ENCODE data around the gene TNFSF15. TPM values are rescaled to one million over a fixed set of nuclear protein-coding genes. Genes with fewer than 3 reads are reported as not detected.

Gene TNFSF15
- total and polyA plus RNA-seq, 2 of the 4 experiments (the other 2 are of a cell fraction): 0.03 to 0.18 TPM

DNA sequence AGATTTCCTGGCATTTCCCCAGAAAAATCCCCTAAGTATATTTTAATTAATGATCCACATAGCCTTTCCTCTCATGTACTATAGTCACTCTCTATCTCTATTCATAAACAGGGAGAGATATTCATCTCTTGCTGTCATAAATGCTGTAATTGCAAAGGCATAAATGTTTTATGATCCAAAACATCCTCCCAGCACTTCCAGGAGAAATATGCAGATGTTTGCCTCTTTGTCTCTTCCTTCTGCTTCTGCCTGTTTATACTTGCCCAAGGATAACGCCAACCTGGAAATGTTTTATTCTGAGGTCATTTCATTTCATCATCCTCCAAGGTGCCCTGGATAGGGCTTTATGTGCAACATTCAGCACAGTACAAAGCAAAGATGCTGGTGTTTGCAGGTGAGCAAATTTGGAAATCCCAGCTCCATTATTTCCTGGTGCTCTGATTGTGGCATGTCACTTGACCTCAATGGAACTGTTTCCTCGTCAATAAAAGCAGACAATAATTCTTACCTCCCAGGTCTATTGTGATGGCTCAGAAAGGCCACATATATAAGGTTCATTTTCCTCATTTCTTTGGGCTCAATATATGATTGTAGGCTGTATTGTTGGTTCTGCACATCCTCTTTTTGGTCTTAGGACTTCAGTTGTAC lies 6.9 kb downstream of the TNFSF15 start:
- peaks cover under 1% of the 10 kb centered on the region; the same call in 1 of the 2 replicates for H3K9me1 ChIP-seq (ENCODE audit: insufficient read depth, low read length)
- H2BK15ac ChIP-seq (ENCODE audit: low read depth, low read length): no peak overlapping the region
- BruUV-seq (replicated peaks): no TSS peak
- no peak overlapping the region for H2BK20ac ChIP-seq (ENCODE audit: low read depth, low read length)
- H2AK5ac ChIP-seq (ENCODE audit: low read depth, low read length): no peak overlapping the region
- CTCF ChIA-PET: no interaction called here
- peaks cover 6% of the 10 kb centered on the region; the same call in 1 of the 2 replicates for H3K4me1 ChIP-seq (ENCODE audit: control insufficient read depth, insufficient read depth, low read length)
- H2BK120ac ChIP-seq (ENCODE audit: low read depth, low read length): no peak overlapping the region
- intact Hi-C loops (cut with micrococcal nuclease) (no loop called here), dilution Hi-C loops (cut with HindIII; ENCODE audit: low sequenced_read_pairs, unreplicated experiment) (no loop called here), in situ Hi-C loops (cut with MboI; ENCODE audit: low sequenced_read_pairs) (no loop called here)
- H2BK5ac ChIP-seq (ENCODE audit: low read depth, low read length, poor library complexity, severe bottlenecking): no peak overlapping the region
- no peaks in the 10 kb centered on the region for H3K9me3 ChIP-seq (ENCODE audit: control insufficient read depth, insufficient read depth, low read length)
- no peak overlapping the region for H3K9ac ChIP-seq (ENCODE audit: low read depth, low read length)
- peaks cover 27% of the 10 kb centered on the region for H3K27me3 ChIP-seq (ENCODE audit: control insufficient read depth, insufficient read depth, low read length)
- no peak overlapping the region for H4K91ac ChIP-seq (ENCODE audit: insufficient read depth, low read depth, low read length)
- WGBS, 2 experiments (ENCODE audit: extremely low coverage in 2 of 2, insufficient read length in 1 of 2): no CpG with 5 or more reads among the region's 2 CpGs
- H3K4me2 ChIP-seq (ENCODE audit: low read depth, low read length): no peak overlapping the region
- no peaks in the 10 kb centered on the region for H3K36me3 ChIP-seq (ENCODE audit: control insufficient read depth, insufficient read depth, low read length)
- H4K20me1 ChIP-seq (ENCODE audit: insufficient read depth, low read length): no peaks in the 10 kb centered on the region
- TF ChIP-seq RAD21 (IDR thresholded peaks at IDR 0.05; ENCODE audit: low read length): no peak
- TF ChIP-seq SMC3 (IDR thresholded peaks at IDR 0.05; ENCODE audit: low read depth, low read length): no peak
- no peak for TF ChIP-seq POLR2A (IDR thresholded peaks at IDR 0.05; ENCODE audit: low read depth, low read length)
- TF ChIP-seq MXI1 (IDR thresholded peaks at IDR 0.05; ENCODE audit: borderline replicate concordance, low read depth, low read length): no peak
- TF ChIP-seq RFX5 (IDR thresholded peaks at IDR 0.05; ENCODE audit: low read depth, low read length): no peak
- TF ChIP-seq RCOR1 (IDR thresholded peaks at IDR 0.05; ENCODE audit: insufficient replicate concordance, low read length): no peak
- TF ChIP-seq, protein P1, sequence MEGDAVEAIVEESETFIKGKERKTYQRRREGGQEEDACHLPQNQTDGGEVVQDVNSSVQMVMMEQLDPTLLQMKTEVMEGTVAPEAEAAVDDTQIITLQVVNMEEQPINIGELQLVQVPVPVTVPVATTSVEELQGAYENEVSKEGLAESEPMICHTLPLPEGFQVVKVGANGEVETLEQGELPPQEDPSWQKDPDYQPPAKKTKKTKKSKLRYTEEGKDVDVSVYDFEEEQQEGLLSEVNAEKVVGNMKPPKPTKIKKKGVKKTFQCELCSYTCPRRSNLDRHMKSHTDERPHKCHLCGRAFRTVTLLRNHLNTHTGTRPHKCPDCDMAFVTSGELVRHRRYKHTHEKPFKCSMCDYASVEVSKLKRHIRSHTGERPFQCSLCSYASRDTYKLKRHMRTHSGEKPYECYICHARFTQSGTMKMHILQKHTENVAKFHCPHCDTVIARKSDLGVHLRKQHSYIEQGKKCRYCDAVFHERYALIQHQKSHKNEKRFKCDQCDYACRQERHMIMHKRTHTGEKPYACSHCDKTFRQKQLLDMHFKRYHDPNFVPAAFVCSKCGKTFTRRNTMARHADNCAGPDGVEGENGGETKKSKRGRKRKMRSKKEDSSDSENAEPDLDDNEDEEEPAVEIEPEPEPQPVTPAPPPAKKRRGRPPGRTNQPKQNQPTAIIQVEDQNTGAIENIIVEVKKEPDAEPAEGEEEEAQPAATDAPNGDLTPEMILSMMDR (conservative IDR thresholded peaks at IDR 0.05; ENCODE audit: low read depth, low read length): no peak
- TF ChIP-seq, protein P2, sequence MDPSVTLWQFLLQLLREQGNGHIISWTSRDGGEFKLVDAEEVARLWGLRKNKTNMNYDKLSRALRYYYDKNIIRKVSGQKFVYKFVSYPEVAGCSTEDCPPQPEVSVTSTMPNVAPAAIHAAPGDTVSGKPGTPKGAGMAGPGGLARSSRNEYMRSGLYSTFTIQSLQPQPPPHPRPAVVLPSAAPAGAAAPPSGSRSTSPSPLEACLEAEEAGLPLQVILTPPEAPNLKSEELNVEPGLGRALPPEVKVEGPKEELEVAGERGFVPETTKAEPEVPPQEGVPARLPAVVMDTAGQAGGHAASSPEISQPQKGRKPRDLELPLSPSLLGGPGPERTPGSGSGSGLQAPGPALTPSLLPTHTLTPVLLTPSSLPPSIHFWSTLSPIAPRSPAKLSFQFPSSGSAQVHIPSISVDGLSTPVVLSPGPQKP (IDR thresholded peaks at IDR 0.05; ENCODE audit: borderline replicate concordance, low read depth, low read length): no peak
- no peak for TF ChIP-seq CHD1 (IDR thresholded peaks at IDR 0.05; ENCODE audit: low read depth, low read length)
- no peak for TF ChIP-seq BHLHE40 (IDR thresholded peaks at IDR 0.05; ENCODE audit: low read depth, low read length)
- TF ChIP-seq FOS (IDR thresholded peaks at IDR 0.05; ENCODE audit: low read depth, low read length): no peak
- TF ChIP-seq MAFK (IDR thresholded peaks at IDR 0.05; ENCODE audit: low read depth, low read length): no peak
- TF ChIP-seq NFE2L2 (IDR thresholded peaks at IDR 0.05; ENCODE audit: low read depth, low read length): no peak
- TF ChIP-seq, protein P3, sequence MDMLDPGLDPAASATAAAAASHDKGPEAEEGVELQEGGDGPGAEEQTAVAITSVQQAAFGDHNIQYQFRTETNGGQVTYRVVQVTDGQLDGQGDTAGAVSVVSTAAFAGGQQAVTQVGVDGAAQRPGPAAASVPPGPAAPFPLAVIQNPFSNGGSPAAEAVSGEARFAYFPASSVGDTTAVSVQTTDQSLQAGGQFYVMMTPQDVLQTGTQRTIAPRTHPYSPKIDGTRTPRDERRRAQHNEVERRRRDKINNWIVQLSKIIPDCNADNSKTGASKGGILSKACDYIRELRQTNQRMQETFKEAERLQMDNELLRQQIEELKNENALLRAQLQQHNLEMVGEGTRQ (IDR thresholded peaks at IDR 0.05; ENCODE audit: low read depth, low read length): no peak
- no peak for TF ChIP-seq CEBPB (IDR thresholded peaks at IDR 0.05; ENCODE audit: low read depth, low read length)
- TF ChIP-seq MAZ (IDR thresholded peaks at IDR 0.05; ENCODE audit: borderline replicate concordance, low read depth, low read length): no peak
- no peak overlapping the region for H3K27ac ChIP-seq (ENCODE audit: insufficient read depth, low read length)
- no peak overlapping the region for H2AK9ac ChIP-seq (replicated peaks; ENCODE audit: low read depth, low read length, poor library complexity)
- no peaks in the 10 kb centered on the region for H3K79me1 ChIP-seq (ENCODE audit: low read depth in 1 of 2, low read length in 2 of 2)
- H3K4me3 ChIP-seq (ENCODE audit: insufficient read depth, low read depth, low read length): no peak overlapping the region
- no peak overlapping the region for H4K5ac ChIP-seq (ENCODE audit: low read depth, low read length)
- no peak overlapping the region for H3K14ac ChIP-seq (replicated peaks; ENCODE audit: low read depth, low read length)
- no peak overlapping the region for H4K8ac ChIP-seq (ENCODE audit: low read depth in 2 of 2, low read length in 2 of 2)
- no peak overlapping the region for H2AFZ ChIP-seq (replicated peaks; ENCODE audit: low read length, poor library complexity)
- POLR2A ChIA-PET (ENCODE audit: unreplicated experiment): no interaction called here
- DNase-seq (no peak), ATAC-seq (ENCODE audit: low read depth) (no peak)
- H3K4ac ChIP-seq (ENCODE audit: low read depth, low read length): no peak overlapping the region
- no peak overlapping the region for H3K56ac ChIP-seq (ENCODE audit: extremely low read depth, insufficient read depth, low read length)
- no peak overlapping the region for H3K23ac ChIP-seq (ENCODE audit: low read depth, low read length)
- no peak overlapping the region for H3K18ac ChIP-seq (ENCODE audit: low read depth, low read length)

All from IMR-90 (cell line).